Stimulated activated CD4-positive, alpha-beta T cell treated with anti-CD3 and anti-CD28 coated beads, Interleukin-4, amount 100 ng/mL, for 4 hours (primary cell): ENCODE measurements around the gene CYP46A1.
A peak's percentile ranks its signal among the peaks of the same experiment; 100 is the strongest.

Experiments used
- DNase-seq, 2 experiments: peaks; one replicate each; pipeline ENCODE4 v3.0.0-alpha.2; 2020

The CYP46A1 gene

DNA sequence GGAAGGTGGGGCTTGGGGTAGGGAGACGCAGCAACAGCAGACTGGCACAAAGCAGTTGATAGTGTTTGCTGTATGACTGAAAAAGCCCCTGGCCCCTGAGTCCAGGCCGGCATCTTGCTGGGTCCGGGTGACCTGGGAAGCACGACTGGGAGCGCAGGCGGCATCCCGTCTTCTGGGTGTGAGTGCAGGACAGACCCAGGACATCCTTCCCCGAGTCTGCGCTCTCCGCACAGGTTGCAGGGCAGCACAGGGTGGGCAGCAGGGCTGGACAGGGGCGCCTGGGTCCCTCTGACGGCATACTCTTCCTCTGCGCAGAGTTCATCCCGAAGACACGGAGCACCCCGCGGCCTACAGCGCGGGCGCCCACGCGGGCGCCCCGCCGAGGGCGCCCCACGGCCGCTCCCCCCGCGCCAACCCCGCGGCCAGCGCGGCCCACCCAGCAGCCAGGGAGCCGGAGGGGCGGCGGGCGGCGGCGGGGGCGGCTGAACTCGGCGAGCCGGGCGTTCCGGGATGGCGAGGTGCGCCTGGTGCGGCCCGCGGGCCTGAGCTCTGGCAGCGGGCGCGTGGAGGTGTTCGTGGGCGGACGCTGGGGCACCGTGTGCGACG, 9.2 kb upstream of the CYP46A1 start:
- DNase-seq, result no peak

DNA sequence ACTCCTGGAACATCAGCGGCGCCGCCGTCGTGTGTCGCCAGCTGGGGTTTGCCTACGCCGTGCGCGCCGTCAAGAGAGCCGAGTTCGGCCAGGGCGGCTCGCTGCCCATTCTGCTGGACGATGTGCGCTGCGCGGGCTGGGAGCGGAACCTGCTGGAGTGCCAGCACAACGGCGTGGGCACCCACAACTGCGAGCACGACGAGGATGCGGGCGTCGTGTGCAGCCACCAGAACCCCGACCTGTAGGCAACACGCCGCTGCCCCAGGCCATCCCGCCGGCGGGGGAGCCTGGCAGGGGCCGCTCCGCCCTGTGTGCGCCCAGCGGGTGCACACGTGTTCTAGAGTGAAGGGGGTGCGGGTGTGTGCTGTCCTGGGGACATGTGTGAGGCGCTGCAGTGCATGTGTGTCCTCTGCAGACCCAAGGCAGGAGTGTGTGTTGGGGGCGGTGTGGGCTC, 8.7 kb upstream of the CYP46A1 start:
- DNase-seq, result no peak

DNA sequence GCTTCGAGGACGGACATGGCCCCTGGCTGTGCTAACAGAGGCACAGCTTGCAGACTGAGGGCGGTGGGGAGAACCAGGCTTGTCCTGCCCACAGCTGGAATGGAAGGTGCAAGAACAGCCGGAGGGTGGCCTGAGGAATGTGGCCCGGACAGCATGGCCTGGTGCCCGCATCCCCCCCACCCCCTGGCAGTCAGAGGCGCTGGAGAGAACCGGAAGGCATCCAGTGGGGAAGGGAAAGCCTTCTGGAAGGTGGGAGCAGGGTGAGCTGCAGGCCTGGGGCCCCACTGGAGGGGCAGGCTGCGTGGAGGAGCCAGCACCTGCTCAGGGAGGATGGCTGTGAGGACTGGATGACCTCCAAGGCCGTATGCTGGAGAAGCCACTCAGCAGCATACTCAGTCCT, 8.1 kb upstream of the CYP46A1 start:
- no peak for DNase-seq

DNA sequence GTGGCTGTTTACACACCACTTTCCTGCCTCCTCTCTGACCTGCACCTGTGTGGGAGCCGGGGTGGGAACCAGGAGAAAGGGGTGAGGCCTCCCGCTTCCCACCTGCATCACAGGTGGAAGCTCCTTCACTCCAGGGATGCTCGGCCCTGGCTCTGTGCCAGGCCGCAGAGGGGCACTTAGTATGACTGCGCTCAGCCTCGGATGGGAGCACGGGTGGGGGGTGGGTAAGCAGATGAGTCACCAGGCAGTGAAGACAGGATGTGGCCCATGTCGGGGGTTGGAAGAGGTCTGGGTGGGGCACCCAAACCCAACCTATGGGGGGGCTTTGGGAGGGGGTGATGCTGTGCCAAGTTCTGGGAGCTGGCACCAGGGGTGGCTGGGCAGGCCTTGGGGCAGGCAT, 7.4 kb upstream of the CYP46A1 start:
- DNase-seq, result no peak

DNA sequence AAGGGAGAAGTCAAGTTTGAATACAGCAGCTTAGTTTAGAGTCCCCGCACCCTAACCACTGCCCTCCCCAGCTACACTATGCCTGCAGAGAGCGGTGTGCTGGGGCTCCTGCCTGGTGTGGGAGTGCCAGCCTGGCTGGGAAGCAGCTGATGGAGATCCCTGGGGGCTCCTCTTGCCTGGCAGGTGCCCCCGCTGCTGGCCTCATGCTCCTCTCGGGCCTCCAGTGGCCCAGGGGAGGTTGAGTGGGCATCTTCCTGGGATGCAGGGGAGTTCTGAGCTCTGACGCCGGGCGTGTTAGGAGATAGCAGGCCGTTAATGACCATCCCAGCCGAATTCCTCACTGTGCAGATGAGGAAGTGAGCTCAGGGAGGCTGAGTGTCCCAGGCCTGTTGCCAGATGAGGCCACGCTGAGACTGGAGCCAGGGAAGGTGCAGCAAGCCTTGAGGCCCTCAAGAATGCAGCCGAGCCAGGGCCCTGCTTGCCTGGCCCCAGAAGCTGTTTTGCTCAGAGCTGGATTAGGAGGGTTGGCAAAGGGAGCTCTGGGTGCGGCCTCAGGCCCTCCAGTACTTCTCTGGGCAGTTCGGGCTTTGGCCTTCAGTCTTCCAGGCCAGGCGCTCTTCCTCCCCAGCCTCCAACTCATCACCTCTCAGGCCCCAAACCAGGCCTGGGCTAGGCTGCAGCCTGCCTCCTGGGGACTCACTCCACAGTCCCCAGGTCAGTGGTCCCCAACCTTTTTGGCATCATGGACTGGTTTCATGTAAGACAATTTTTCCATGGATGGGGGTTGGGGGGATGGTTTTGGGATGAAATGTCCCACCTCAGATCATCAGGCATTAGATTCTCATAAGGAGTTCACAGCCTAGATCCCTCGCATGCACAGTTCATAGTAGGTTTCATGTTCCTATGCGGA, 6.6 kb upstream of the CYP46A1 start:
- no peak for DNase-seq

DNA sequence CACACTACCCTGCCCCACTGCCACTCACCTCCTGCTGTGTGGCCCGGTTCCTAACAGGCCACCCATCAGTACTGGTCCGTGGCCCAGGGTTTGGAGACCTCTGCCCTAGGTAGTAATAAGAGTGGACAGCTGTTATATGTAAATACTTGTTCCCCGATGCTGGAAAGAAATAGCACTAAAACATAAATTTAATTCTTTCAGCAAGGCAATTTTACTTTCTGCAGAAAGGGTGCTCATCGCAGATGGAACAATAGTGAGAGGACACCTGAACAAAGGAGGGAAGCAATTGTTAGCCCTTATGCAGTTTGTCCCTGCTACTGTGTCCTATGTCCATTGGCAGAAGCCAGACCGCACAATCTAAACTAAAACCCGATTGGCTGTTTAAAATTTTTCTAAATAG, 5.9 kb upstream of the CYP46A1 start:
- DNase-seq, result no peak

DNA sequence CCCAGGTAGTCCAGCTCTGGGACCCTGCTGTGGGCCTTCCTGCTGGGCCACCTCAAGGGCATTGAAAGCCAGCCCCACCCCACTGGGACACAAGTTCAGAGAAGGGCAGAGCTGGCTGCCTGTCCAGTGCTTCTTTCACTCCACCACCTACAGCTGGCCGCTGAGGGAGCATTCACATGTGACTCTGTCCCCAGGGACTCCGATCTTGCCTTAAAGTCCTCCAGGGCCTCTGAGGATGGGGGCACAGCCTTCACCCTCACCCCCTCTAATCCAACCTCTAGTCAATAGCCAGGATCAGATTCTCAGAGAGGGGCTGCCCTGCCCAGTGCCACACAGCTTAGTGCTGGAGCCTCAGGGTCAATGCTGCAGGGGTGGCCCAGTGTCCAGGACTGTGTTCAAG, 5.0 kb upstream of the CYP46A1 start:
- DNase-seq, result no peak

DNA sequence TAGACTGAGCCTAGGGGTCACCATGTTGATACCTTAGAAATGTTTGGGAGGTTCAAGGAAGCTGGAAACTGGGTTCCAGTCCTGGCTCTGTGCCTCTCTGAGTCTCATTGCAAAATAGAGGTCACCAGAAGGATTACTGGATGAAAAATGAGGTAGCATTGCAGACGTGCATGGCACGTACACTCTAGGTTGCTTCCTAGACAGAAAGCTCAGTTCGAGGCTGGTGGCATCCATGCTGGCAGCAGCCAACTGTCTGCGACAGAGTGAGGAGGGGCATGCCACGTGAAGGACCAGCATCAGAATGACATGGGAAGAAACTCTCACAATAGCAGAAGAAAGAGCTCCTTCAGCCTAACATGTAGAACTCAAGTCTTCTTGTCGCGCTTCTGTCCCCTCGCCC, 4.6 kb upstream of the CYP46A1 start:
- DNase-seq, result no peak

DNA sequence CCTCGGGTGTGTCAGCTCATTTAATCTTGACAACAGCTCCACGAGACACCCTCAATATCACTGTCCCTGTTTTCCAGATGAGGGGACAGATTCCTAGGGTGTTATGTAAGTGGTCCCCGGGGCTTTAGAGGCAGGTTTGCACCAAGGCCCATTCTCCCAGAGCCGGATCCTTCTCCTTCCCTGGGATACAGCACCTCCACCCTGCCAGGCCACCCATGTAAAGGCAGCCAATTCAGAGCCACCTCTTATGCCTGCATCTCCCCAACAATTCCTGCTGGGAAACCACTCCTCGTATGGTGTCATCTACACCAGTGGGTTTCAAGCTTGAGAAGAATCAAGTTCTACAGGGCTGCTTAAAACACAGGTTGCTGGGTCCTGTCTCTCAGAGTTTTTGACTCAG, 4.1 kb upstream of the CYP46A1 start:
- DNase-seq, result no peak

DNA sequence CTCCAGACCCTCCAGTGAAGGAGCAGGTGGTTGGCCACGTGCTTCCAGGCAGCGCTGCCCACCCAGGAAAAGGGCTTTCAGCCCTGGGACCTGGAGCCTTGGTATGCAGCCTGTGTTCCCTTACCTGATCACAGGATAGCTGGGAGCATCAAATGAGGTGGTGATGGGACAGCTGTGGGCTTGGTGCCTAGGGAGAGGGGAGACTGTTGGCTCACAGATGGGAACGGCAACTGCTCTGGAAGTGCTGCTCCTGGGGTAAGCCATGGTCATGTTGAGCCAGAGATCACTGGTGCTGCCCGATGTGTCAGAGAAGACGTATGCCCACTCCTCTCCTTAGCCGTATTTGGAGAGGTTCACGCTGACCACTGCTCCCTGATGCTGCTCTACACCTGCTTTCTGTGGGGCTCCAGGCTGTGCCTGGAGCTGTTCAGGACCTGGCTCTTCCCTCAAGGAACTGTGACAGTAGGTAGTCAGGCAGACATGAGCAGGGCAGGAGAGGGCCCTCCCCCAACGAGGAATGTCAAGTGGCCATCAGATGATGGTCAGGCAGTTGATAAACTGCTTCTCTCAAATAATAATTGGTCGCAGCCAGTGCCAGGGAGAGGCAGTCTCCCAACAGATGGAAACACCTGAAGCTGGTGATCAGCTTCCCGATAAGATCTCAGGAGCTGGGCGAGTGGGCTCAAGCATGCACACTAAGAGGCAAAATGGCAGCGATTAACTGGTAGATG, 2.8 kb upstream of the CYP46A1 start:
- DNase-seq, result no peak

DNA sequence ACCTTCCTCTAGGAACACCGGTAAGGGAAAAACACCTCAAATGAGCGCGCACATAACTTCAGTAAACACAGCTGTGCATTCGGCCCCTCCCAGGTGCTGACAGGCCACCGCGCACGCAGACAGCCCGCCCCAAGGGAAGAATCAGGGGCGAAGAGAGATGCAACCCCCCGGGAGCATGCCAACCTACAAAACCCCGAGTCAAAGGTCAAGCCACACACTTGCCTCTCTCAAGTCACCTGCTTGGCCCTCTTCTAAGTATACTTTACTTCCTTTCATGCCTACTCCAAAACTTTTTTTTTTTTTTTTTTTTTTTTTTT, 2.3 kb upstream of the CYP46A1 start:
- no peak for DNase-seq

DNA sequence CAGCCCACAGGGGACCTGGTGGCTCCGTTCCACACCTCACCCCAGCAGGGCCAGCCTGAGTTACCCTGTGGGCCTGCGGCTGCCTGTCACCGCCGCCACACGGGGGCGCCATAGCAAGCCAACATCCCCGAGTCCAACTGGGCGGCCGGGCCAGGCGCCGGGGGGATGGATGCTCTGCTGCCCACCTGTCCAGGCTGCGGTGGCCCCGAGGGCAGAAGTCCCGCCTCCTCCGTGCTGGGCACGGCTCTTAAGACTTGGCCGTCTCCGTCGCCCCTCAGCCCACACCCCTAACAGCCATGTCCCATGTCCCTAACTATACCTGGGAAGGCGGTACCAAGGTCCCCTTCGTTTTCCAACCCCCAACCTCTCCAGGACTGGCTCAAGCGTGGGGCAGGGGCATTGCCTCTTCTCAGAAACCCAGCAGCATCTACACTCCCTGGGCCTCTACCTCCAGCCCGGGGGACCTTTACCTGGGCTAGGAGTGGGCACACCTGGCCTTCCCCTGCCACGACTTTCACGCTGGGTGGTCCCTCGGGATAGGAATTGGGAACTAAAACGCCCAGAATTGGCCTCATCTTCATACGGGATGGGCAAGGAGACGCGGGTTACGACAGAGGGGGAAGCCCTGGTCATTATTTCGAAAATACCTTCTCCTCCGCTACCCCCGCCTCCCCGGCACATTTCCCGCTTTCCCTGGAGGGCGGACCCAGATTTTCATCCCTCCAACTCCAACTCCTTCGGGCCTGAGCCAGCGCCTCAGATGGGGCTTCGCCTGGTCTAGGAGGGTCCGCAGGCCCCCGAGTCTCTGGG, 1.1 kb upstream of the CYP46A1 start:
- peak; percentile 70 to 83 for DNase-seq

DNA sequence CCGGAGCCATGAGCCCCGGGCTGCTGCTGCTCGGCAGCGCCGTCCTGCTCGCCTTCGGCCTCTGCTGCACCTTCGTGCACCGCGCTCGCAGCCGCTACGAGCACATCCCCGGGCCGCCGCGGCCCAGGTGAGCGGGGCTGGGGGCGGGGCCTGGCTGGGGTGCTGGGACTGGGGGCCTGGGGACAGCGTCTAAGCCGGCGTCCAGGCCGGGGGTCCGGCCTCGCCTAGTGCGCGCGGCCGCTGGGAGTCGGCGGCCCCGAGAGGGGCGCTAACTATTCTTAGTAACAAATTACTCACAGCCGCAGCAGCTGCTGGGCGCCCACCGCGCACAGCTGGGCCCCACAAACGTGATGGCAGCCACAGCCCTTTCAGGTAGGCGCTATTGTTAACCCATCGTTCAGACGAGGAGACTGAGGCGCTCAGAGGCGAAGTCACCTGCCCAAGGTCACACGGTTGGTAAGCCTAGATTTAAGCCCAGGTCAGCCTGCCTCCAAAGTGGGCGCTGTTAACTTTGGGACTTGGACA, 374 bp downstream of the CYP46A1 start:
- DNase-seq, result no peak

DNA sequence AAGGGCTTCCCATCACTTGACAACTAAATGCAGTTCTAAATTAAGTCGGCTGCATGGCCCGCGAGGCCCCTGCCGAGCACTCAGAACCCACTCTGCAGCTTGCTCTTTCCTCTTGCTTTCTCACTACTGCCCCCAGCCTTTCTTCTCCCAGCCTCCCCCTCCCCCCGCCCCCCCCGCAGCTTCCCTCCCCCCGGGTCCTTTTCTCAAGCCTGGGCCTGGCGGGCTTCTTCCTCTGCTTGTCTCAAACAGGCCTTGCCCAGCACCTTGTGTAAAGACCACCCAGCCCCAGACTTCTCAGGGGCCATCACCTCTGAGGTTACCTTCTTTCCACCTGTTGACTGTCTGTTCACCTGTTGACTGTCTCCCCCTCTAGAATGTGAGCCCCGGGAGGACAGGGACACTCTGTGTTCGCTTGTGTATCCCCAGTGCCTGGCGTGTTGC, 1.1 kb downstream of the CYP46A1 start:
- no peak for DNase-seq

DNA sequence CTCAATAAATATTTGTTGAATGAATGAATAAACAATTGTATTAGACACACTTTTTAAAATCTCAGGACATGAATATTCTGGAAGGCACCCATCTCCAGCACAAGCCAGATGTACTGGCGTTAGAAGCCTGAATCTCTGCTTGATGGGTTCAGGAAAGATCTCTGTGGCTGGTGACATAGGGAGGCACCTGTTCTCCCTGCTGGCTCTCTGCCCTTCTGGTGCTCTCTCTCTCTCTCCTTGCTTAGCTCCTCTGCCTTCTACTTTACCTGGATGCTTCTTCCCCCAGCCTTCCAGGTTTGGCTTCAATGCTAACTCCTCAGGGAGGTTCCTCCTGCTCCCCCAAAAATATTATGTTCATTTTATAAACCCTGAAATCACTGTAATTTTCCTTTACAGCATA, 1.5 kb downstream of the CYP46A1 start:
- DNase-seq, result no peak

DNA sequence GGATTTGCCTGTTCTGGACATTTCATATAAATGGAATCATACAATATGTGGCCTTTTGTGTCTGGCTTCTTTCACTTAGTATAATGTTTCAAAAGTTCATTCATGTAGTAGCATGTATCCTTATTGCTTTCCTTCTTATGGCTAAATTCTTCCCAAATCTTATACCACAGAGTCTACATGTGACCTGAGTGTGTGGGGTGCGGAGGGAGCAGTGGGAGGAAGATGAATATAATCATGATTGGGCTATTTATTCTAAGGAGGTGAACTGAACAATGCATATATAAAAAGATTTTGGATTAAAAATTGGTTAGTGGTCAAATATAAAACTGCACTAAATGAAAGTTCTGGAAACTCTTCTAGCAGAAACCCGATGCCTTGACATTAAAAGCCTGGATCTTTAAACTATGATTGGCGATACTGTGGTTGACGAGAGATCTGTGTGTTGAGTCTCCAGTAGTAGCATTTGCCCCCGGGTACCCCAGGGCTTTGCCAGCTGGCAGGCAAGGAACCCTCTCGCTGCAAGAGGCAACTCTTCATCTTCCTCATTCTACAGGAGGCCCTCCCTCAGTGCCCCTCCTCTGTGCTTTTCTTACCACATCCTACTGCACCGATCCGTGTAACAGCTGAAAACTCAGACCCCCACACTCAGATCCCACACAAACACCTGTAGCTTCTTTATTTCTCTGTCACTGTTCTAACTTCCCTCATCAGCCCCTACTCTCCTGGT, 2.6 kb downstream of the CYP46A1 start:
- no peak for DNase-seq

DNA sequence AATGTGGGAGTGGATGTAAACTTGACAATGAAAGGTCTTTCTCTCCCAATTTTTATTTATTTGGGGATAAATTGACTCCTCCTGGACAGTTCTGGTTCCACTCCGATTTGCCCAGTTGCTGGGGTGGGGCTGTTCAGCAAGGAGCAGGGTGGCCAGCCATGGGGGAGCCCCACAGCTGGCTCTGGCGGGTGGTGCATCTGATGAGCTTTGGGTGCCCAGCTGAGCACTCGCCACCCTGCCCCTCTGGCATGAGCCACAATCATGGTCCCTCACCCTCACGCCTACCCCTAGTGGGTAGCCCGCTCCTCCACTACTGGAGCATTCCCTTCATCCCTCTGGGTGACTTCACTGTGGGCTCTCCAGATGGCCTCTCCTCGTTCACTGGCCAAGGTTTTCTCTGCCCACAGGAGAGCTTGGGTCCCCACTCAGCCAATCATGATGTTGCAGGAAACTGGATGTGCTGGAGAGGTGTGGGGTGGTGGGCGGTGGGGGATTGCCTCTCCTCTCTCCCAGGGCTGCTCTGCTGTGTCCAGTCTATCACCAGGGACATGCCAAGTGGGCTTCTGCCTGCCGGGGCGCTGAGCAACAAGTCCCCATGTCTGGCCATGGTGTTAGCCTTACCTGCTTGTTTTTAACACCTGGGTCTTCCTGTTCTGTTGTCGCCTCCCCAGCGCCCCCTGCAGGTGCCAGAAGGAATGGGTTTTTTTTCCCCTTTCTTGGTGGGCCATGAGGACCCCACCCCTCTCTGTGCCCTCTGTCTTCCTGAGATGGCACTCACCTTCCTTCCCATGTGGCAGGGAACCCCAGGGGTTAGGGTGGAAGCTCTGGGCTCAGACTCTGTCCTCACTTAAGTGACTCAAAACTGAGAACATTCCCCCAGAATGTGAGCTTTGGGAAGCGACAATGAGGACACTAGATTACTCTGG, 3.4 kb downstream of the CYP46A1 start:
- DNase-seq, result peak; percentile 12 to 19

DNA sequence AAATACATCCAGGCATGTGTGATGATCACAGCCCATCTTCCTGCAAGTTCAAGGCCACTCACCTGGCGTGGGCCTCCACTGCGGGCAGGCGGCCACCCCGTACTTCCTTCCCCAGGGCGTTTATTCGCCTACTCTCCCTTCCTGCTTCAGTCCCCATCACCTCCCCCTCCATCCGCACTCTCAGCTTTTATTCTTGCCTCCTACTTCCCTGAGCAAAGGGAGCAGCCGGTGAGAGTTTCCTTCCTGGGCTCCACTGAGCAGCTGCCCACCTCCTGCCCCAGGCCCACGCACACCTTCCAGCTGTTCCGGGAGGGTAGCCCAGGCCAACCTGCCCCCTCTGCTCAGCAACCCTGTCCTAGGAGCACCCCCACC, 4.1 kb downstream of the CYP46A1 start:
- DNase-seq, result no peak

DNA sequence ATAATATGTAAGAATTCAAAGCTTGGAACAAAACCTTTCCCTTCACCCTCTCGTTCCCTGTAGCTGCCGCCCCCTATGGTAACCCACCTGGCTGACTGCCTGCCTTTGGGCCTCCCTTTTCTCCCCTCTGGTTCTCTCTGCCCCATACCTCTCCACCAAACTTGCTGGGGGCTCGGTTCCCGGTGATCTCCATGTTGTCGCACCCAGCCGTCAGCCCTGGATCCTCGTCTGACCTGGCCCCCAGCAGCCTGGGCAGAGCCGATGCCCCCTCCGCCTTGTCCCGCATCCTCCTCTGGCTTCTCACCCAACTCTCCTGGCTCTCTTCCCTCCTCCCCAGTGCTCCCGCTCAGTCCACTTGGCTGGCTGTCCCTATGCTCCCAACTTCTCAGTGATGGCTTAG, 4.5 kb downstream of the CYP46A1 start:
- no peak for DNase-seq

DNA sequence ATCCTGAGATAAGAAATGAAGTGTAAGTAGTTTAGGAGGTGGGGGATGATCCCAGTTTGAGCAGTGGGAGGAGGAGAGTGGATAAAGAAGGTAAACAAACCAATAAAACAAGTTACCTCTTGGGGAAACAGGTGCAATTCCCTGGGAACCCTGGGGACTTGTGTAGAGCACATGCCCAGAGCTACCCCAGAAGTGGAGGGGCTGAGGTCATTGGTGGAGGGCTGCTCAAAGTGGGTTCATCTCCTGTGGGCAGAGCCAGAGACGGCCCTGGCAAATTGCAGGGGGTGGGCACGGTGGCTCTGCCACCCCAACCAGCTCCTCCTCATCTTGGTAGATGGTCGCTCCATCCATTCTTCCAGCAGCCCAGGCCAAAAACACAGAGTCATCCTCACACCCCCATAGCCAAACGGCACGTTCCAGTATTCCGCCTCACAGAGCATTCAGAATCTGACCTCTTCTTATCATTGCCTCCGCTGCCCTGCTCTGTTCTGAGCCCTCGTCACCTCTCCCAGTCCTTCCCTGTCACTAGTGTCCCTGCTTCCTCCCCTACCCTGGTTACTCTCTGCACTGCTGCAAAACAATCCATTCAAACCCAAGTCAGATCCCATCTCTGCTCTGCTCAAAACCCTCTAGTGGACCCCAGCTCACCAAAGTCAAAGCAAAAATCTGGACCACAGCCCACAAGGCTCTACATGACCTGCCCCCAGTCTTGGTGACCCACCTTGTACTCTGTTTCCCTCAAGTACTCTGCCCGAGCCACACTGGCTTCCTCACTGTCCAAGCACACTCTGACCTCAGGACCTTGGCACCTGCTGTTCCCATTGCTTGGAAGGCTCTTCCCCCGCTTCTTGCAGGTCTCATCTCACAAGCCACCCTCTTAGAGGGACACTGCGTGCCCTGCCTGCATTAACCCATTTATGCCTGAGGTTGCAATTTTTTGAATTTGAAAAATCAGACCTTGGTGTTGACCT, 5.5 kb downstream of the CYP46A1 start:
- no peak for DNase-seq
